D721Med (cell line): Measurements from ENCODE around the gene PDLIM5.

ENCODE experiments used
- DNase-seq: peaks from one replicate; pipeline ENCODE4 v3.0.0; 2011; ENCODE audit warnings: low spot score; ENCODE audit not compliant: insufficient read length
- FAIRE-seq: peaks from 2 replicates; lab custom pipeline; 2011; peaks lifted over from hg19 to GRCh38; lab: Jason Lieb, UNC
- TF ChIP-seq, protein P1 (sequence below): IDR thresholded peaks from 2 replicates; pipeline ENCODE4 v1.5.1; 2012; ENCODE audit warnings: mild to moderate bottlenecking, control low read depth; ENCODE audit not compliant: insufficient read depth; ENCODE audit errors: missing control alignments

Gene PDLIM5

DNA sequence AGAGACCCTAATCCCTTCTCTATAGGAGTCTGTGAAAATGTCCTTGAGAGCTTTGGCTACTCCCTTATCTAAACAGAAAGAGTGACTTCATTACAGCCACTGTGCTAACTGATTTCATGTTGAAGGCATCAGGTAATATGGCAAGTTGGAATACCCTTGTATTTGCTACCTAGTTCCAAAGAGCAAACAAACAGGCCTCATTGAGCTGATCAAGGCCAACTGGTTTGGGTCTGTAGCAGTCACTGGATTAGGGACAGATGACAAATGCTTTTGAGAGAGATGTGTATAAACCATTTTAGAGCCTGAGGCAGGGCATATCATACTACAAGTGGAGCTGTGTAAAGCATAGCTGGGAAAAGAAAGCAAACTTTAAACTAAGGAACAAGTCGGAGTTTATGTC, 22.9 kb upstream of the PDLIM5 start:
- TF ChIP-seq, protein P1, sequence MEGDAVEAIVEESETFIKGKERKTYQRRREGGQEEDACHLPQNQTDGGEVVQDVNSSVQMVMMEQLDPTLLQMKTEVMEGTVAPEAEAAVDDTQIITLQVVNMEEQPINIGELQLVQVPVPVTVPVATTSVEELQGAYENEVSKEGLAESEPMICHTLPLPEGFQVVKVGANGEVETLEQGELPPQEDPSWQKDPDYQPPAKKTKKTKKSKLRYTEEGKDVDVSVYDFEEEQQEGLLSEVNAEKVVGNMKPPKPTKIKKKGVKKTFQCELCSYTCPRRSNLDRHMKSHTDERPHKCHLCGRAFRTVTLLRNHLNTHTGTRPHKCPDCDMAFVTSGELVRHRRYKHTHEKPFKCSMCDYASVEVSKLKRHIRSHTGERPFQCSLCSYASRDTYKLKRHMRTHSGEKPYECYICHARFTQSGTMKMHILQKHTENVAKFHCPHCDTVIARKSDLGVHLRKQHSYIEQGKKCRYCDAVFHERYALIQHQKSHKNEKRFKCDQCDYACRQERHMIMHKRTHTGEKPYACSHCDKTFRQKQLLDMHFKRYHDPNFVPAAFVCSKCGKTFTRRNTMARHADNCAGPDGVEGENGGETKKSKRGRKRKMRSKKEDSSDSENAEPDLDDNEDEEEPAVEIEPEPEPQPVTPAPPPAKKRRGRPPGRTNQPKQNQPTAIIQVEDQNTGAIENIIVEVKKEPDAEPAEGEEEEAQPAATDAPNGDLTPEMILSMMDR: no peak
- FAIRE-seq (no peak), DNase-seq (no peak)

GRCh38 chr4:94430406-94430805, 21.3 kb upstream of the PDLIM5 start:
- DNase-seq: no peak

DNA sequence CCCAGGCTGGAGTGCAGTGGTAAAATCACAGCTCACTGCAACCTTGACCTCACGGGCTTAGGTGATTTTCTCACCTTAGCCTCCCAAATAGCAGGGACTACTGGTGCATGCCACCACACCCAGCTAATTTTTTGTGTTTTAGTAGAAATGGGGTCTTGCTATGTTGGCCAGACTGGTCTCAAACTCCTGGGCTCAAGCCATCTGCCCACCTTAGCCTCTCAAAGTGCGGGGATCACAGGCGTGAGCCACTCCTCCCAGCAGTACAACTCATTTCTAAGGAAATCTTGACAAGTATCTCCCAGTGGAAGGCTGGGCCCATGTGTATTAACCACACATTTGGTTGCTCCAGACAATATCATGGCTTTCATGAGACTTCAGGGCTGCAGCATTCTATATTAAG, 20.4 kb upstream of the PDLIM5 start:
- TF ChIP-seq, protein P1: no peak
- DNase-seq: no peak
- FAIRE-seq: no peak

More at GRCh38 chr4:94430406-94430805, 21.3 kb upstream of the PDLIM5 start:
- no peak for FAIRE-seq
- TF ChIP-seq, protein P1: no peak

DNA sequence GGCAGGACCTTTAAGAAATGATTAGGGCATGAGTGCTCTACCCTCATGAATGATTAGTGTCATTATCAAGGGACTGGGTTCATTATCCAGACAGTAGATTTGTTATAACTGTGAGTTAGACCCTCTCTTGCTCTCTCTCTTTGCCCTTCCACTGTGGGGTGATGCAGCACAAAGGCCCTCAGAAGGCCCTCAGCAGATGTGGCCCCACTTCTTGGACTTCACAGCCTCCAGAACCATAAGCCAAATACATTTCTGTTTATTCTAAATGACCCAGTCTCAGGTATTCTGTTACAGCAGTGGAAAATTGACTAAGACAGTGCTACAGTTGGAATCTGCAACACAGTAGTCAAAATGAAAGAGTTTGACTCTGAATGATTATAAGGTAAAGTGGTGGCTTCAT, 17.2 kb upstream of the PDLIM5 start:
- no peak for FAIRE-seq
- no peak for DNase-seq
- TF ChIP-seq, protein P1: no peak

DNA sequence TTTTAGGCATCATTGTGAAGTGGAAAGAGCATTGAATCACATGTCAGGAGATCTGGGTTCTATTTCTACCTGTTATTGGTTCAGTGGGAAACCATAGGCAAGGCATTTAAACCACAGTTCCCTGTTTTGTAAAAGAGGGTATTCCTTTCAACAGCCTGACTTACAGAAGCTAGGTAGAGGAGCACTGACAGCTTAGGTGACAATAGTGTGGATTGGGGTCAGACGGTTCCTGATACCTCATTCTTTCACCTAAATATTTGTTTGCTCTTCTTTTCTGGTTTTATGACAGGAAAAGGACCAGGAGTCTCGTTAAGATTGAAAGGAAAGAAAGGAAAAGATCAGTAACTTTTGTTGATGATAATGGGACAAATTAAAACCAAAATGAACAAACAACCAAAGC, 15.9 kb upstream of the PDLIM5 start:
- no peak for DNase-seq
- FAIRE-seq: no peak
- TF ChIP-seq, protein P1: no peak

- TF ChIP-seq, protein P1: no peak
- DNase-seq (no peak), FAIRE-seq (no peak)
Measured at GRCh38 chr4:94436512-94436911, 15.2 kb upstream of the PDLIM5 start.

- no peak for DNase-seq
- TF ChIP-seq, protein P1: no peak
- no peak for FAIRE-seq
Measured at GRCh38 chr4:94439606-94440005, 12.1 kb upstream of the PDLIM5 start.
